SK-MEL-5 (cell line): ENCODE measurements around the gene DPP9. TPM values are rescaled to one million over a fixed set of nuclear protein-coding genes. Genes with fewer than 3 reads are reported as not detected.

Experiments used
- DNase-seq: peaks from one replicate; pipeline ENCODE4 v3.0.0-alpha.2; 2016; ENCODE audit warnings: low read depth, low spot score
- in situ Hi-C: cut with HindIII; loops from 2 replicates; pipeline ENCODE4 v1.10.0; 2016; ENCODE audit warnings: low sequenced_read_pairs, high pct_unique_total_duplicates, low pct_unique_long_range_greater_than_20kb
- total RNA-seq: library from RNA; depleted of rRNA; stranded (reverse); fragments of >200 nt; shearing (Covaris generic); gene quantifications from 2 replicates; pipeline ENCODE4 v1.2.3, GENCODE V29; 2014

Gene DPP9
- total RNA-seq, 1 experiment from 2014 or later, result 34.4 TPM

- in situ Hi-C loops, result no loop called here
- peak; percentile 70 for DNase-seq
These were observed 46.5 kb downstream of the DPP9 start for GRCh38 chr19:4676955-4677731.

DNA sequence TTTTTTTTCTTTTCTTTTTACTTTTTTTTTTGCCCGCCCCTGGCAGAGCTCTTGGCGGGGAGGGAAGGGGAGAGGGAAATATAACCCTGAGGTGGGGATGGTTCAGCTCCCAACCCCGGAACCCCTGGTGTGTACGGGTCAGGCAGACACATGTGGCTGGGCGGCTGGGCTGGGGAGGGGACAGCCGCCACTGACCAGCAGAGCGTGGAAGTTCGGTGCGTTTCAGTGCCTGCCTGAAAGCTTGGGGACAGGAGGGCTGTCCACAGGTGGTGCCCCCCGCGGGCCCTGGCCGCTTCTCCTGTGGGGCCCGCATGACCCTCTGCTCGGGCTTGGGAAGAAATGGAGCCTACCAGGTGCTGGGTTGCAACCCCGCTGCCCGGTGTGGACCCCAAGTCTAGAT, 48.3 kb downstream of the DPP9 start:
- DNase-seq, result no peak
- in situ Hi-C loops, result no loop called here

DNA sequence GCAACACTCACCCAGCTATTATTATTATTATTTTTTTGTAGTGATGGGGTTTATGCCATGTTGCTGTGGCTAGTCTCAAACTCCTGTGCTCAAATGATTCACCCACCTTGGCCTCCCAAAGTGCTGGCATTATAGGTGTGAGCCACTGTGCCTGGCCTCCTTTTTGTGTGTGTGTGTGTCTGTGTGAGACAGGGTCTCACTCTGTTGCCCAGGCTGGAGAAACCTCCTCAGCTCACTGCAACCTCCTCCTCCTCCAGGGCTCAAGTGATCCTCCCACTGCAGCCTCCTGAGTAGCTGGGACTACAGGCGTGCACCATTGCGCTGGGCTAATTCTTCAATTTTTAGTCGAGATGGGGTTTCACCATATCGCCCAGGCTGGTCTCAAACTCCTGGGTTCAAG, 49.9 kb downstream of the DPP9 start:
- no peak for DNase-seq
- in situ Hi-C loops, result no loop called here

DNA sequence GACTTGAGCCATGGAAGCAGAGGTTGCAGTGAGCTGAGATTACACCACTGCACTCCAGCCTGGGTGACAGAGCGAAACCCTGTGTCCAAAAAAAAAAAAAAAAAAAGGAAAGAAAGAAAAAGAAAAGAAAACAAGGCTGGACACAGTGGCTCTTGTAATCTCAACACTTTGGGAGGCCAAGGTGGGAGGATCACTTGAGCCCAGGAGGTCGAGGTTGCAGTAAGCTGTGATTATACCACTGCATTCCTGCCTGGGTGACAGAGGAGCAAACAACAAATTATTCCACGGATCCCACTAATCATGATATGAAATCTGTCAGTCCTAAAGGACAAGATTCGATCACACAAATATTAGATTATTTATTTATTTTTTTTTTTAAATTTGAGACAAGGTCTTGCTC, 50.4 kb downstream of the DPP9 start:
- in situ Hi-C loops, result no loop called here

GRCh38 chr19:4671185-4671851, 52.3 kb downstream of the DPP9 start:
- in situ Hi-C loops, result no loop called here
- no peak for DNase-seq

More for the DNA sequence above, 50.4 kb downstream of the DPP9 start:
- no peak for DNase-seq

DNA sequence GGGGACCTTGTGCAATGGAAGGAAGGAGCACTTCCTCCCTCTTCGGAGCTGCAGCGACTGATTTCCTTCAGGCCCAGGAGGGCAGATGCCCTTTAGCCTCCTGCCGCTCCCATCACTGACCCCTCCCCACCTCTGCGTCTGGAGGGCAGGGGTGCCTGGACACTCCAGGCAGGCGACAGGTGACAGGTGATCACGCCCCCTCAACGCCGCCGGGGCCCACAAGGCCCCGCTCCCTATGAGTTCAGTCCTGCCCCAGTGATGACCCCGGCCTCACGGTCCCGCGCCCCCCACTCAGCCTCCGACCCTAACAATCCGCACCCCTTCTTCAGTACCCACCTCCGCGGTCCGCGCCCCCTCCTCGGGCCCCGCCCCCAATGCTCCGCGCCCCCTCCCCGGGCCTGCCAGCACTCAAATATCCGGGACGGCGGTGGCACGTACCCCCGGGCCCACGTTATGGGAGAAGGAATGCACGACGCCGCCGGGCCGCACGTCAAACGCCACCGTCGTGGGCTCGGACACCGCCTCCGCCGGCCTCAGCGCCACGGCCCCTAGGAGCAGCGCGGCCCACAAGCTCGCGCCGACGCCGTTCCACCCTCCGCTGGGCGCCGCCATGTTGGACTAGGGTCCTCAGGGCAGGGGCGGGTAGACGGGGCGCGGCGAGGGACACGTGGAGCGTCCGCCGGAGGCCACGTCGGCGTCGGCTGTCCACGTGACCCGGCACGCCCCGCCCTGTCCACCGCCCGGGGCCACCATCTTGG, 53.7 kb downstream of the DPP9 start, which contains the start of gene MYDGF:
TSS of gene MYDGF (minus strand) at position 620 of the 758 bp plus-strand sequence. CDS start at position 612, 8 bp downstream.
- DNase-seq, result peak; percentile 83
- in situ Hi-C loops, result no loop called here

GRCh38 chr19:4664642-4665041, 59.0 kb downstream of the DPP9 start:
- no peak for DNase-seq
- in situ Hi-C loops, result no loop called here

- in situ Hi-C loops, result no loop called here
These were observed 60.8 kb downstream of the DPP9 start for GRCh38 chr19:4662812-4663211.

DNA sequence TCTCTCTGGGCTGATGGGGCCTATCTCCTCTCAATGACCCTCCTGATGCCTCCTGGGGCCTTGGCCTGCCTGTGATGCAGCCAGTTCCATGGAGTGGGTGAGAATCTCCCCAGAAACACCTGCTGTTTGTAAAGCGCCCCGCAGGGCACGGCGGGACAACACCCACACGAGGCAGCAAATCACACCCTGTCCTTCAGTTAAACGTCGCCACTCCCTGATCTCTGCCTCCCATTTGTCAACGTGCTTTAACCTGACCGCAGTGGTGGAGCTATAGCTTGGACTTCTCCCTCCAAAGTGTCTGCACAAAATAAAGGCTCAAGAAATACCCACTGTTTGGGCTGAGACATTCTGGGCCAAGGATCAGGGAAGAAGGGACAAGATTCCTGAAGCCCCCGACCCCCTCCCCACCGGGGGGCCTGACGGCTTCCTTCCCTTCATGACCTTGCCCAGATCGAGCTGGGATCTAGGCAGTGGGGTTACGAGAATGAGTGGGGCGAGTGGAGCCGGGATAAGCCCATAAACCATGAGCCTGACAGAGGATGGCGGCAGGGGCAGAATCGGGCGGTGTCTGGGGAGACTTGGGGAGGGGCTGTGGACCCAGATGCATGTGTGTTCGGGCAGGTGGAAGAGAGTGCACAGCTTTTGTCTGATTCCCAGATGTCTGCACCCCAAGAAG, 61.5 kb downstream of the DPP9 start:
- in situ Hi-C loops, result no loop called here
- no peak for DNase-seq

More at GRCh38 chr19:4662812-4663211, 60.8 kb downstream of the DPP9 start:
- no peak for DNase-seq

- DNase-seq, result no peak
These were observed 62.6 kb downstream of the DPP9 start for GRCh38 chr19:4660993-4661392.

DNA sequence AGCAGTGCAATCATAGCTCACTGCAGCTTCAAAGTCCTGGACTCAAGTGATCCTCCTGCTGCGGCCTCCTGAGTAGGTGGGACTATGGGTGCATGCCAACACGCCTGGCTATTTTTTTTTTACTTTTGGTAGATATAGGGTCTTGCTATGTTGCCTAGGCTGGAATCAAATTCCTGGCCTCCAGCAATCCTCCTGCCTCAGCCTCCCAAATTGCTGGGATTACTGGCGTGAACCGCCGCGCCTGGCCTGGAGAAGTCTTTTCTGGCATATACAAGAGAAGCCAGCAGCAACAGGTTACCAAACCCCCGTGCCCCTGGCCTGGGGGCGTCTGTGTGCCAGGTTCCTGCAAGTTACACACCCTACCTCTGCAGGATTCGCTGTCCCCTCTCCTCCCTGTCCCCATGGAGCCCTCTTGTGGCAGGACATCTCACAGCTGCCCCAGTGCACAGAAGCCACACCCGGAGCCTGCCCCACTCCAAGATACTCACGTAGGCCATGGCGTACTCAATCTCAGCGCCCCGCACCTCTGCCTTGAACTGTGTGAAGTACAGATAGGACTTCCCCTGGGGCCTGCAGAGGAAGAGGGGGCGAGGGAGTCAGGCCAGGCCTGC, 63.4 kb downstream of the DPP9 start:
- peak; percentile 41 for DNase-seq
- in situ Hi-C loops, result no loop called here

More at GRCh38 chr19:4660993-4661392, 62.6 kb downstream of the DPP9 start:
- in situ Hi-C loops, result no loop called here

- no peak for DNase-seq
- in situ Hi-C loops, result no loop called here
These were observed 65.8 kb downstream of the DPP9 start for GRCh38 chr19:4657835-4658234.

DNA sequence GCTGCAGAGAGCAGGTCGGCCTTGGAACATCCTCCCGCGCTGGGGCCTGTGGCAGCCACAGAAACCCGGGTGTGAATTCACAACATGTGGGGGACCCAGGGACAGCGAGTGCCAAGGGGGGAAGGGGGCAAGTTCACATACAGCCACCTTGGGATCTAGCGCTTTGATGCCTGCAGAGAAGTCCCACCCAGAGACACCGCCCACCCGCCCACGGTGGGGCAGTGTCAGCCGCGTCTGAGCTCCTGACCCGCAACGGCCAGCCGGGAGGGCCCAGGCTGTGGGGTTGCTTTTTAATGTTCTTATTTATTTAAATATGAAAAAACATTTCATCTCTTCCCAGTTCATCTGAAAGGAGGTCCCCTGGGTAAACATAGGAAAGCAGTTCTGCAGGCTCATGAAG, 66.4 kb downstream of the DPP9 start:
- no peak for DNase-seq
- in situ Hi-C loops, result no loop called here

- in situ Hi-C loops, result no loop called here
- DNase-seq, result no peak
These were observed 67.5 kb downstream of the DPP9 start for GRCh38 chr19:4656102-4656501.

DNA sequence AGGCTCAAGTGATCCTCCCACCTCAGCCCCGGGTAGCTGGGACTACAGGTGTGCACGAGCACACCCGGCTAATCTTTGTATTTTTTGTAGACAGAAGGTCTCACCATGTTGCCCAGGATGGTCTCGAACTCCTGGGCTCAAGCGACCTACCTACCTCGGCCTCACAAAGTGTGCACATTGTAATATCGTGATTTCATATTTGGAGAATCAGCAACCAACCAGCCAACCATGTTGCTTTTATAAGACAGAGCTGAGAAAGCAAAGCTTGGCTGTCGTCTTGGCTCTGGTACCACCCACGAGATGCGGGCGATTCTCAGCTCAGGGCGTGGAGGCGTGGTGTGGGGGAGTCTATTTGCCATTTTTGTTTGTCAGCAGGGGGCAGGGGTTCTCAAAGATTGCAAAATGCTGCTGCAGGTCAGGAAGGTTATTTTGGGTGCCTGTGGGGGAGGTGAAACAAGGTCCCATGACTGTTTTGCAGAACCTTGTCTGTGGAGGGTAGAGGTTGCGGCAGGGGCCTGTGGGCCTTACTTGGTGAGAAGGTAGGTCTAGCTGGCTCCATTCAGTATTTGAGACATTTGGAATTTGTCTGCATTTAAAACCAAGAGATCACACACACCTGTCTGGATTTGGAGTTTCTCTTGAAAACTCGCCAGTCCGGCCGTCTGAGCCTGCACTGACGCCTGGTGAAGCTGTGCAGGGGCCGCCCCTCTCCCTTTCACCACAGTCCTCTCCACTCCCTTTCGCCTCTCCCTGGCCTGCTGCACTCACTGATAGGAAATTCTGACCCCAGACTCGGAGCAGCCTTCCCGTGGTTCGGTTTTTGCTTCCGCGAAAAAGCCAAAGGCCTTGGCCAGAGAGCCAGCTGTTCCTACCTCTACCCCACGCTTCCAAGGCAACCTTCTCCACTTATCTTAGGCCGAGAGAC, 68.9 kb downstream of the DPP9 start:
- in situ Hi-C loops, result no loop called here
- no peak for DNase-seq

DNA sequence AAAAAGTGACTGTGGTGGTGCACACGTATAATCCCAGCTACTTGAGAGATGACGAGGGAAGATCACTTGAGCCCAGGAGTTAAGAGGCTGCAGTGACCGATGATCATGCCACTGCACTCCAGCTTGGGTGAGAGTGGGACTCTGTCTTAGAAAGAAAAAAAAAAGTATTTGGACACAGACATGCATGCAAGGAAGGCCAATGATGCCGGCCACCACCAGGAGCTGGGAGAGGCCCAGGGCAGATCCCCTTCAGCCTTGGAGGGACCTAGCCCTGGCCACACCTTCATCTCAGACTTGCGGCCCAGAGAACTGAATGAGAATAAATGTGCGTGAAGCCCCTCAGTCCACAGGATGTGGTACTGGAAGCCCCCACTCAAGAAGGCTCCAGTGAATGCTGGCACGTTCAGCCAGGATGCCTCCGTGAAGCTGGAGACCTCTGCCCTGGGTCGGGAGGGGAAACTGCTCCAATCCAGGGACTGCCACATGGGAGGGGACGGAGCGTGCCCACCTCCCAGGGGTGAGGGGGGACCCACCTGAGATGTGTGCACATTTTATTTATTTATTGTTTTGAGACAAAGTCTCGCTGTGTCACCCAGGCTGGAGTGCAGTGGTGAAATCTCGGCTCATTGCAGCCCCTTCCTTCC, 69.7 kb downstream of the DPP9 start:
- no peak for DNase-seq
- in situ Hi-C loops, result no loop called here
